NCI-H2196 treated with DMSO at 0.1 percent for 48 hours (cell line): ENCODE measurements around the gene RNF224.
A peak's percentile ranks its signal among the peaks of the same experiment; 100 is the strongest.
"Not testable (repeated sequence)": the region's sequence is repeated elsewhere in the genome, so short reads cannot be mapped to it uniquely, and the experiment has no call there.

Experiments used
- DNase-seq: peaks from one replicate; lab custom pipeline; 2025; ENCODE audit not compliant: unreplicated experiment; lab: John Stamatoyannopoulos, UW

Gene RNF224

GRCh38 chr9:137251490-137252268, 24.4 kb downstream of the RNF224 start:
- DNase-seq: no peak

DNA sequence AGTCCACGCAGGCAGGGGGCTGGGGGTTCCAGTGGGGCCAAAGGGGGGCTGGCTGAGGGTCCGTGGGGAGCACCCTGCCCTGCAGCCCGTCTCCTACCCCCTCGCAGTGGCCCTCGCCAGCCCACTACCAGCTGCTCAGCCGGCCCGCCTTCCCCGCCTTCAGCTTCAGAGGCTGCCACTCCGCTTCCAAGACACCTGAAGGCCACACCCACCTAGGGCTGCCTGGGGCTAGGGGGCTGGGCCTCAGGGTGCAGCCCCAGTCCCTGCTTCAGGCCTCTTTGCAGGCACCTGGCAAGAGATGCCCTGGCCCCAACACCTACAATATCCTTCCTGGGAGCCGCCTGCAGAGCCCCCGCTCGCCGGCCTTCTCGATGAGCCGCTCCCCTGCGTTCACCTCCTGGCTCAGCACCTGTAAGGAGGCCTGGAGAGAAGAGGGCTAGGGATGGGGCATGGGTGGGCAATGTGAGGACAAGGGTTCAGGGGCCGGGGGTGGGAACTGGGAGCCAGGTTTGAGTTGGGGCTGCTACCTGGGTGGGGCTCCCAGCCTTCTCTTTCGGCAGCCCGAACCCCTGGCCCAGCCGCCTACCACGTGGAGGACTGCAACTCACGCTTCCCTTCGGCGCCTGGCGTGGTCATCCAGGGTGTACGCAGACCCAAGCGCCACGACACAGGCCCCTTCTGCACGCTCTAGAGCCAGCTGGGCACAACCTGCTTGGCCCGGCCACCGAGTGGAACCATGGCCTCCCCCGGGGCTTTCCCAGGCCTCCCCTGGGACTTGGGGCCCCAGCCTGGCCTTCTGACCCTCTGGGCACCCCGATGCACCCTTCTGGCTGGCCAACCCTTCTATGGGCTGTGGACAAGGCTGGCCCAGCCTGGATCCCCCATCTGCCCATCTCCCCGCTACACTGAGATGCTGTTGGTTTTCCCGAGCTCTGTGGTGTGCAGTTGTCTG, 25.5 kb downstream of the RNF224 start:
- DNase-seq: no peak

DNA sequence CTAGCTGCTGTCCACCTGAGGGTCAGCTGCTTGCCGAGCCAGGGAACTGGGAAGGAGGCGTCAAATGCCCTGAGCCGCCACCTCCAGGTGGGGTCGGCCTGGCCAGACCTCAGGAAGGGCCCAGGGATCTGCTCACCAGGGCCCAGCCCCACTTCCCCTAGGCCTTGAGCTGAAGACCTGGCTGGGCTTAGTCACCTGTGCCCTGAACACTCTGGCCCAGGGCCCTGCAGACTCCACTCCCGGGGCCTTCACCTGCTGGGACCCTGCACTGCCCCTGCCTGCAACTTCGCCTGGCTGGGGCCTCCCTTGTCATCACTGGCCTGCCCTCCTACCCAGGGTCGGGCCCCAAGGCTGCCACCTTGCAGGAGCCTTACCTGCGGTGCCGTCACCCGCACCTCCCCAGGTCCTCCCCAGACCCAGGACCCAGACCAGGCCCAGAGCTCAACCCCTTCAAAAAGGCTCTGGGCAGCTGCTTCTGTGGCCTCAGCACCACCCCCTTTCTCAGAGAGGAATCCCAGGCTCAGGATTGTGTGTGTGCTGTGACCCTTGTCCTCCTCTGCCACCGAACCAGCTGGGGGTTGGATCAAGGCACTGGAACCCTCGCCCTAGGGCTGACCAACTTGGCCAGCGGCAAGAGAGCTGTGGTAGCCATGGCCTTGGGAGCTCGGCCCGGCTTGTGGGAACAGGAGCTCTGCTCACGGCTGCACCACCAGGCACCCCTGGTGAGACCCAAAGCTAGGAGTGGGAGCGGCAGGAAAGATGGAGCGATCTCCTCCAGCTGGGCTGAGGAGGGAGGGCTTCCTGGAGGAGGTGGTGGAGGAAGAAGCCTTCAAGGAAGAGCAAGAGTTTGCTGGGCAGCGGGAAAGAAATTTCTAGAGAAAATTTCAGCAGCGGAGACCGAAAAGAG, 26.7 kb downstream of the RNF224 start:
- DNase-seq: no peak

- peak; percentile 80 for DNase-seq
Observed at GRCh38 chr9:137254624-137255447, 27.5 kb downstream of the RNF224 start, which contains the start of gene NELFB. Gene NELFB, plus strand, starts transcription at chr9:137255327.

- peak; percentile 42 for DNase-seq
Observed at GRCh38 chr9:137255448-137256114, 28.3 kb downstream of the RNF224 start.

DNA sequence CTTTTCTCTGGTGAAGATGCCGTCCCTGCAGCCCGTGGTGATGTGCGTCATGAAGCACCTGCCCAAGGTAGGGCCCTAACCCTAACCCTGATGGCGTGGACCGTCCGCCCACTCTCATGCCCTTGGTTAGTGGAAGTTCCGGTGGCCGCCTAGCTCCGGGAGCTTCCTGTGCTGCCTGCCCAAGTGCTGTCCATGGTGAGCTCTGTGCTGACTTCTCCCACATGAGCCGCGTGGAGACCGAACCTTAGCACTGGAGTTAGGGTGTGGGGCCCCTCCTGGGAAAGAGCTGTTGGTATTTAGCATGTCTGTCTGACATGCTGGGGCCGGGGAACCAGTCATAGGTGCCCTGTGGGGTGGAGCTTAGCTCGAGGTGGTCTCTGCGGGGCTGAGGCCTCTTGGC, 29.1 kb downstream of the RNF224 start:
- no peak for DNase-seq

- no peak for DNase-seq
Observed at GRCh38 chr9:137256856-137257255, 29.6 kb downstream of the RNF224 start.

DNA sequence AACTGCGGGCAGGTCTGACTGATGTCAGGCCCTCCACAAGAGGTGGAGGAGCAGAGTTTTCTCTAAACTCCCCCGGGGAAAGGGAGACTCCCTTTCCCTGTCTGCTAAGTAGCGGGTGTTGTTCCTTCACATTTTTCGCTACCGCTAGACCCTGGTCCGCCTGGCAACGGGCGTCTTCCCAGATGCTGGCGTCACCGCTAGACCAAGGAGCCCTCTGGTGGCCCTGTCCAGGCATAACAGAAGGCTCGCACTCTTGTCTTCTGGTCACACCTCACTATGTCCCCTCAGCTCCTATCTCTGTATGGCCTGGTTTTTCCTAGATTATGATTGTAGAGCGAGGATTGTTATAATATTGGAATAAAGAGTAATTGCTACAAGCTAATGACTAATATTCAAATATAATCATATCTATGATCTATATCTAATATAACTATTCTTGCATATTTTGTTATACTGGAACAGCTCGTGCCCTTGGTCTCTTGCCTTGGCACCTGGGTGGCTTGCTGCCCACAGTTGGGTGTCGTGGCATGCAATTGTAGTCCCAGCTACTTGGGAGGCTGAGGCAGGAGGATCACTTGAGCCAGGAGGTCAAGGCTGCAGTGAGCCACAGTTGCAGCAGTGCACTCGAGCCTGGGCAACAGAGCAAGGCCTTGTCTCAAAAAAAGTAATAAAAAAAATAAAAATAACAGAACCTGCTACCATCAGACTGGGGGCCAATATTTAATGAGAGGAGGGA, 35.0 kb downstream of the RNF224 start:
- not testable (repeated sequence) for DNase-seq

DNA sequence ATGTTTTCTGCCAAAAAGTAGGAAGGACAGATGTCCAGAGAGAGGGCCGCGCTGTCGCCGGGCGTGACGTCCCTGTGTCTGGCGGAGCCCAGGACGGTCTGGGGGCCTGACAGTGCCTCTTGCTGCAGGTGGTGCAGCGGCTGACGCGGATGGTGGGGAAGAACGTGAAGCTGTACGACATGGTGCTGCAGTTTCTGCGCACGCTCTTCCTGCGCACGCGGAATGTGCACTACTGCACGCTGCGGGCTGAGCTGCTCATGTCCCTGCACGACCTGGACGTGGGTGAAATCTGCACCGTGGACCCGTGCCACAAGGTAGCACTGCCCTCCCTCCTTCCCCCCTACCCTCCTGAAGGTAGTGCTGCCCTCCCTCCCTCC, 35.6 kb downstream of the RNF224 start:
- DNase-seq: no peak

GRCh38 chr9:137263506-137263905, 36.2 kb downstream of the RNF224 start:
- DNase-seq: no peak

DNA sequence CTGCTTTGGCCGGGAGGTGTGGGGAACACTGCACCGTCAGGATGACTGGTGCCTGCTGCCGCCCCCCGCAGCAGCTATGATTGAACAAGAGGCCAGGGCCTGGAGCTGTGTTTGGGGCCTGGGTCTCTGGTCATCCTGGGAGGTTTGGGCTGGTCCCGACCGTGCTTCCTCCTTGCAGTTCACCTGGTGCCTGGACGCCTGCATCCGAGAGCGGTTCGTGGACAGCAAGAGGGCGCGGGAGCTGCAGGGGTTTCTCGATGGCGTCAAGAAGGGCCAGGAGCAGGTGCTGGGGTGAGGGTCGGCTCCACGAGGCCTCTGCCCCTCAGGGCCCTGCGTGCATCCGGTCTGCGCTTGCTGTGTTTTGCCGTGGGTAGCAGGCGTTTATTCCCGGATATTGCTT, 36.8 kb downstream of the RNF224 start:
- no peak for DNase-seq

GRCh38 chr9:137265496-137266161, 38.3 kb downstream of the RNF224 start:
- DNase-seq: no peak

DNA sequence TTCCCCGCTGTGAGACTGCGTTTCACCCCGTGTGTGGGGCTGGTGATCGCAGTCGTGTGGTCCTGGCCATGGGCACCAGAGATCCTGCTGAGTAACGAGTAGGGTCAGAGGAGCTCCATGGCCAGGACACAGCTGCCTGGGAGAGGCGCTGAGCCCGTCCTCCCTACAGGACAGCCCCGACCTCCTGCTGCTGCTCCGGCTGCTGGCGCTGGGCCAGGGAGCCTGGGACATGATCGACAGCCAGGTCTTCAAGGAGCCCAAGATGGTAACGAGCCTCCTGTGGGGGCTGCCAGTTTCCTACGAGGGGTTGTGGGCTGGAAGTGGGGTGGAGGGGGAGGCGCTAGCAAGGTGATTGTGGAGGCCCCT, 38.8 kb downstream of the RNF224 start:
- no peak for DNase-seq

GRCh38 chr9:137266585-137267453, 39.5 kb downstream of the RNF224 start:
- no peak for DNase-seq

DNA sequence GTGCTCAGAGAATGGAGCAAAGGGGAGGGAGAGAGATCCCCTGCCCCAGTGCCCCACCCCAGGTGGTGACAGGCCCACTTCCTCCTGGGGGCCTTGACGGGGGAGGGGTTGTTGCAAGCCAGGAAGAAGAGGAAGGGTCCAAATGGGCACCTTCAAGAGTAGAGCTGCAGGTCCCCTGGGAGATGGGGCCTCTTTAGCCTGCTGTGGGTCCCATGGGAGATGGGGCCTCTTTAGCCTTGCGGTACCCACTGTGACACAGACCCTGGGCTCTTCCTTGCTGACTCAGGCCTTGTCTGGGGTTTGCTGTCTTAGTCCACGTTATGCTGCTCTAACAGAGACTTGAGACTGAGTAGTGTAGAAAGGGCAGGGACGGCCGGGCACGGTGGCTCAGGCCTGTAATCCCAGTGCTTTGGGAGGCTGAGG, 40.6 kb downstream of the RNF224 start:
- no peak for DNase-seq

DNA sequence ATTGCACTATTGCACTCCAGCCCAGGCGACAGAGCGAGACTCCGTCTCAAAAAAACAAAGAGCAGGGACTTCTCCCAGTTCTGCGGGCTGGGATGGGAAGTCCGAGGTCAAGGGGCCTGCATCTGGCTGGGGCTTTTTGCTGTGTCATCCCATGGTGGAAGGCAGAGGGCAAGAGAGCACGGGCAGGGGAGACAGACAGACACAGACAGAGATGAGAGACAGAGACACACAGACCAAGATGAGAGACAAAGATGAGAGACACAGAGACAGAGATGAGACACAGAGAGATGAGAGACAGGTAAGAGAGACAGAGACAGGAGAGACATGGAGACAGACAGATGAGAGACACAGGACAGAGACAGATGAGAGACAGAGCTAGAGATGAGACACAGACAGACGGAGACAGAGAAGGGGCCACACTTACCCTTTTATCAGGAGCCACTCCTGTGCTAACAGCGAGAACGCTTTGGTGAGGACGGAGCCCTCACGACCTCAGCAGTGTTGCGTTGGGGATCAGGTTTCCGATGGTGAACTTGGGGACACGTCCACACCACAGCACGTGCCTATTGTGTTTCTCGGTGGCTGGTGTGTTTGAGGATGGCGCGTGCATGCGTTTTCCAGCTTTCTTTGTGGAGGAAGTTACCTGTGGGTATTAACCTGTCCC, 41.4 kb downstream of the RNF224 start:
- no peak for DNase-seq

DNA sequence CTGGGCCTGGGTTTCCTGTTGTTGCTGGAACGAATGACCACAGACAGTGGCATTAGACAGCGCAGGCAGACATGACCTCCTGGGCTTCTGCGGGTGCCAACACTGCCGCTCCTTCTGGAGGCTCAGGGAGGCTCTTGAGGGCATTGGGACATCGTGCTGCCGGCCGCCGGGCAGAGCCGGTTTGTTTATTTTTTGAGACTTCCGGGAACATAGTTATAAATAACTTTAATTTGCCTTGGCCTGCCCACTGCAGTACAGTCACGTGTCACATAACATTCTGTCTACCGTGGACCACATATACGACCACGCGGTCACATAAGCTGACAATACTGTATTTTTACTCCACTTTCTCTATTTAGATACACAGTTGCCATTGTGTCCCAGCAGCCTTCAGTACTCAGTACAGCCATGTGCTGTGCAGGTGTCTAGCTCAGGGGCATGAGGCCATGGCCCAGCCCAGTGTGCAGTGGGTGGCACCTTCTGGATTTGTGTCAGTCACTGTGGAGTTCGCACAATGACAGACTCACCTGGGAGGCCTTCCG, 42.0 kb downstream of the RNF224 start:
- no peak for DNase-seq
